HG02884 (cell line): ENCODE data around the gene CACNB1.

Experiments used
- ATAC-seq: cut with Tn5 transposase; IDR thresholded peaks from one replicate; pipeline ENCODE4 v1.9.1; 2021; ENCODE audit warnings: mild to moderate bottlenecking, moderate library complexity; ENCODE audit not compliant: unreplicated experiment

Gene CACNB1

DNA sequence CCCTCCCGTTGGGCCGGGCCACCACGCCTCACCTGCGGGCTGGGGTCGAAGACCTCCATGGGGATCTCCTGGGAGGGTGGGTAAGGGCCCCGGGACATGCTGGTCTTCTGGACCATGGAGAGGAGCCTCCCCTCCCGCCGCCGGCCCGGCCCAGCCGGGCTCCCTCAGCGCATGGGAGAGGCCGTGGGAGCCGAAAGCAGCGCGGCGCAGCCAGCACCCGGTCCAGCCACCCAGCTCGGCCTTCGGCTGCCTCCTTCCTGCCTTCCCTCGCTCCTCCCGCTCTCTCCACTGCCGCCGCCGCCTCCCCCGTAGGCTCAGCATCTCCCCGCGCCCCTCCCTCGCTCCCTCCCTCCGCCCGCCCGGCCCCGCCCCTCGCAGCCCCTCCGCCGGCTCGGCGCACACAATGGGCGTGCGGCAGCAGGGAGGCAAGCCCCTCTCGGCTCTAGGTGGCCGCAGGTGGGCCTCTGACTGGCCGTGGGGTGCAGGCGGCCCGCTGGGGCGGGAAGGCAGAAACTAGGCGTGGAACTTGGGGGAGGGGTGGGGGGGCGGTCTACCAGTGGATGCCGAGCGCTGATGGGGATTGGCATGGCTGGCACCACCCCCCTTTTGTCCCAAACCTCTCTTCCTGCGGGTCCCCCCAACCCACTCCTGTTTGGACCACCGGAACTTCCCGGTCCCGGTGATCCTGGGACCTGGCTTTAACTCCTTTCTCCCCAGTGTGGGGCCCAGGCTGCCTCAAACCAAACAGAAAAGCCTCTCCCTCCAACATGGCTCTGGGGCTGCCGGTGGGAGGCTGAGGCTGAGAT lies at the start of gene CACNB1:
Gene CACNB1, minus strand, starts transcription at position 290 of the 806 bp plus-strand sequence. Its CDS starts 174 bp downstream, at position 116.
- ATAC-seq: no peak

DNA sequence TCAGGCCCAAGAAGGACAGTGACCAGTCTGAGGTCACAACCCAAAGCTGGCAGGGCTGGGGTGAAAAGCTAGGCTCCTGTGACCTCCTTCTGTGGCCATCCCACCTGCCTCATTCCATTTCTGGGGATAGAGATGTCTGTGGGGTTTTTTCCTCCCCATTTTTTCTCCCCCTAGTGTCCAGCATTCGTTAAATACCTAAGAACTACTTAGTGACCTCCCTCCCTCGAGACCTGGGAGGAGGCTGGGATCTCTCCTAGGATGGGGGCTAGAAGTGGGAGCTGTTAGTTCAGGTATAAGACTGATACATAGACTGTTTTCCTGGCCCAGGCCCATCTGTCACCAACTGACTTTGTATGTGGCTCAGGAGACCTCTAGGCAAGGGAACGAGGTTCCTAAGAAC lies 48.8 kb upstream of the CACNB1 start:
- no peak for ATAC-seq

DNA sequence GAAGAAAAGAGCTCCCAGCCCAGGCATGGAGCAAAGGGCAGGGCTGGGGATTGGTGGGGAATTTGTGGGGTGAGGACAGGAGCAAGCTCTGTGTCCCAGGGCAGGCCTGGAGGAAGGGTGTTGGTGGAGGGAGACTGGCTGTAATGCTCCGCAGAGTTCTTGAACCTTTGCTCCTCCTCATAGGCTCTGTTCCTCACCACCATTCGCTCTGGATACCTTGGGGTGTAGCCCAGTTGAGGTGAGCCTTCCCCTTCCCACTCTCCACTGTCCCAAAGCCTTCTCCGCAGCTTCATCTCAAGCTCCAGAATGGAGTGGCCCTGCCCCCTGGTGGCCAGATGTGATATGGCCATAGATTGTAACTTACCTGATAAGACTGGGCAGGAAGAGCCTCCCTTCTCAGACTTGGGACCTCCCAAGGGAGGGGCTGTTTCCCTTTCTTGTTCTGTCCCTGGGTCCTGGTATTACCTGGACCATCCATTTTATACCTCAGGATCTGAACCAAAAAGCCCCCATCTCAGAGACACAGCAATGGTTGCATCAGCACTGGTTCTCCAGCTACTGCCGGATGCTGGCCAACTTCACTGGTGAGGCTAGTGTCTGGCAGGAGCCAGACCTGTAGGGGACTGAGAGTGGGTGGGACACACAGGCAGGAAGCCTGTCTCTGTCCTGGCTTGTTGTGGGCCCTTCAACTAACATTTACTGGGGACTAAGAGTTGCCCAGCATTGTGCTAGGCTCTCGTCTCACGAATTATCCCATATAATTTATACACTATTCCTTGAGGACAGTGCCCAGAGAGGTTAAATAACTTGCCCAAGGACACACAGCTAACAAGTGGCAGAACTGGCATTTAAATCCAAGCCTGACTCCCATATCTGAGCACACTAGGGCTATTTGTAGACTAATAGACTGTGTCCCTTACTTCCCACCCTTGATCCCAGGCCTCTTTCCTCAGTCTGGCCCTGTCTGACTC lies 47.4 kb upstream of the CACNB1 start:
- ATAC-seq: no peak

DNA sequence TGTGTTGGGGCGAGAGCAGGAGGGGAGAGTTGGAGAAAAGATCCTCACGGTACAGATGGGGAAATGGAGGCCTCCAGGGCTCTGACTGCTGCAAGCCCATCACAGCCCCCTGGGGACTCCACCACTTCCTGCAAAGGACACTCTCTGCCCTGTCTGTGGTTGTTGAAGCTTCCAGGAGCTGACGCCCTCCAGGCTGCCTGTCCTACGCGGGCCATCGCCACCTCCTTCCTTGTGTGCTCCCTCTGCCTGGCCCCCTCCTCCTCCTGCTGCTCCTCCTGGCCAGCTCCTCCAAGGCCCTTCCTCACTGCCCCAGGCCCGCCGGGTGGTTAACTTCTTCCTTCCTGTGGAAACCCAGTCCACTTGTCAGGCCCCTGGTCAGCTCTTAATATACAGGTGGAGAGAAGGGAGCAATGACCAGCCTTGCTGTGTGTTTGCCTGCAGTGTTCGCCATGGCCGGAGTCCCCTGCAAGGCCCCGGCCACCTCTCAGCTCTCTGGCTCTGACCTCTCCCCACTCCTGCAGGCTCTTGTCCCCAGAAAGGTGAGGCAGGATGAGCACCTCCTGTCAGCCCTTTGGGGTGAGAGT lies 46.6 kb upstream of the CACNB1 start:
- no peak for ATAC-seq

DNA sequence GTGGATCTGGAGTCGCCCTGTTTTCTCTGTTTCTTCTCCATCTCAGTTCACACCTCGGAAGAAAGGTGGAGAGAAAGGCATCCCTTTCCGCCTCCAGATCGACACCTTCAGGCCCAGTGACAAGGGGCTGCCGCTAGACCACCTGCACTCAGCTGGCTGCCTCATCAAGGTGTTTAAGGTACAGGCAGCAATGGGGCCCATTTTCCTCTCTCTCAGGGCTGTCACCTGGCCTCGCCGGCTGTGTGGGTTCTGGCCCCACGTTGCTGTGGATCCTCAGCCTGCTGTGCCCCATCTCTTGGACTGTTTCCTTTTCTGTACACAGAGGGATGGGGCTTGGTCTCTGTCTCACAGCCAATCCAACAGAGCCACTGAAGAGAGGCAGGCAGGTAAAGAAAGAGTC lies 45.7 kb upstream of the CACNB1 start:
- no peak for ATAC-seq

DNA sequence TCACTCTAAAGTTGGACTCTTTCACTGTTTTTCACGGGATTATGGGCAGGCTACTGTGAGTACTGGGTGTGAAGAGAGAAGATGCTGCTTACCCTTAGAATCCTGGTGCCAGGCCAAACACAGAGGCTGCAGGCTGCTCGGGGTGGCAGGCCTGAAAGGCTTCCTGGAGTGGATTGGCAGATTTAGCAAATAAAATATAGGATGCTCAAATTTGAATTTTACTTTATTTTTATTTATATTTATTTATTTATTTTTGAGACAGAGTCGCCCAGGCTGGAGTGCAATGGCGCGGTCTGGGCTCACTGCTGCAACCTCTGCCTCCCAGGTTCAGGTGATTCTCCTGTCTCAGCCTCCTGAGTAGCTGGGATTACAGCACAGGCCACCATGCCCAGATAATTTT lies 43.2 kb upstream of the CACNB1 start:
- no peak for ATAC-seq

DNA sequence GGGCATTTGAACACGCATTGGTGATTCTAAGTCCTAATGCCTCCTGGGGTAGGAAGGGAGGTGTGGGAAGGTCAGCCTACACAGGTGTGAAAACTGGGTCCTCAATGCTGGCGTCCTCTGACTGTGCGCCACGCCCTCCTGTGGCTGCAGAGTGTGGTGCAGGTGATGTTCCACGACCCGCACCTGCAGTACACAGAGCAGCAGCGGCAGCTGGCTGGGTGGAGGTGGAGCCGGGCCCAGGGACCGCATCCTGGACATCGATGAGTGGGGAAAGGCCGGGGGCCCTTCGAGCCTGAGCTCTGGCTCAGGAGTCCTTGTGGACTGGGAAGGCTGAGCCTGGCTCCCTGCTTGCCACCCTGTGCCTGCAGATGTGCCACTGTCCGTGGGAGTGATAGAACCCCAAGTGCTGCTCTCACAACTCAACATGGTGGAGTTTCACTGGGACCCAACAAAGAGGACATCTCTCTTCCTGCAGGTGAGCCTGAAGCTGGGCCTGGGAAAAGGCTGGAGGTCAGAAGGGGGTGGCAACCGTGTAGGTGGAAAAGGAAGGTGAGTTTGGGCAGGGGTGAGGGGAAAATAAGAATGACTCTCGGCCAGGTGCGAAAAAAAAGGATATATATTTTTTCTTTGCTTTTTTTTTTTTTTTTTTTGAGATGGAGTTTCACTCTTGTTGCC lies 42.3 kb upstream of the CACNB1 start:
- ATAC-seq: no peak

DNA sequence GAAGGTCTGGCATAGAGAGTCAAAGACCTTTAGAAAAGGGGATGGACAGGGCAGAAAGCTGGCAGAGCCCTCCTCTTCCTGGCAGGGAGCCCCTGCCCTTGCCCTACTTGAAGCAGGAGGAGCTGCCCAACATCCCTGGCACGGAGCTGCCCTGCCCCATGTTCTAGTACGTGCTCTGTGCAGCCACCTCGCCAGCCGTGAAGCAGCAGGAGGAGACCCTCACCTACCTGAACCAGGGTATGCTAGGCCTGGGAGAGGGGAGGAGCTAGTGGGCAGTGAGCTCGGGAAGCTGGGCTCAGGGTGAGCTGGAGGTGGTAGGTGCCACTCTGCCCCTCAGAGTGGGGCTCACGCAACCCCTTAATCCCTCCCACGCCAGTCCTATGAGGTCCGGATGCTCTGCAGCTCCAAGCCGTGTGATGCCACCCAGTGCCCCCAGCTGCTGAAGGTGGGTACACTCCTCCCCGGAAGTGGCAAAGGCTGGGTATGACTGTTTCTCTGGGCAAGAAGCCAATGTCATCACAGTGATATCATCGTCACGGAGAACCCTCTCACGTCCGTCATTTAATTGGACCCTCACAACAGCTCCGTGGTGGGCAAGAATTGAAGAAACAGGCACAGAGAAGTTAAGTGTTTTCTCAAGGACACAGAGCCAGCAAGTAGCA lies 41.0 kb upstream of the CACNB1 start:
- ATAC-seq: no peak

DNA sequence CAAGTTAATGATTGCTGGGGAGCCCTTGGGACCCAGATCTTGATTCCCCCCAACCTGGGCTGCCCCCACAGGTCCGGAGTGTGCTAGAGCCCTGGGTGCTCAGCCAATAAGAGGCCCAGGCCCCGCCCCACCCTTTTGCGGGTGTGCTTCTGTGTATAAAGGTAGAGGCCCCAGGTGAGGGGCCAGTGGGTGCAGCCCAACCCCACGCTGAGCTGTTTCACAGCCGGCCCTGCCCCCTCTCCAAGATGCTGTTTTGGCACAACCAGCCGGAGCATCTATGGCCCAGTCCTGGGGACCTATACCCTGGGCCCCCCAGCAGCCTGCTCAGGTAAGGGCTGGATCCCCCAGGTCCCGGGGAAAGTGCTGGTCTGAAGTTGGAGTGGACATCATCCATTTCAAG lies 40.1 kb upstream of the CACNB1 start:
- ATAC-seq: no peak

DNA sequence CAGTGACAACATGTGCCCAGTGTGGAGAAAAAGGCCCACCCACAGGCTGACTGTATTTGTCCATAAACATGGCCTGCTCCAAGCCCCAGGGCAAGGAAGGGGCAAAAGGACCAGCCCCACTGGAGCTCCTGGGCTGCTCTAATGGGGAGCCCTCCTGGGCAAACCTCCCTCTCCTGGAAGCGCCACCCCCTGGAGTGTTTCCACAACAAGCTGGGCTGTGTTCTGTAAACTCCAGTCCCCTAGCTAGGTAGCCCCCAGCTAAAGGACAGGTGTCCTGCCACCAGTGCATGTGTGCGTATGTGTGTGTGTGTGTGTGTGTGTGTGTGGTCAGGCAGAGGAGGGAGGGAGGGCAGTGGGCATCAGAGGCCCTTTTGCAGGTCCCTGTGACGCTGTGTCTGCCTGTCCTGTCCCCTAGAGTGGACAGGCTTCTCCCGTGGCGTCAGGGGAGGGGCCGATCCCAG lies 39.5 kb upstream of the CACNB1 start:
- no peak for ATAC-seq

DNA sequence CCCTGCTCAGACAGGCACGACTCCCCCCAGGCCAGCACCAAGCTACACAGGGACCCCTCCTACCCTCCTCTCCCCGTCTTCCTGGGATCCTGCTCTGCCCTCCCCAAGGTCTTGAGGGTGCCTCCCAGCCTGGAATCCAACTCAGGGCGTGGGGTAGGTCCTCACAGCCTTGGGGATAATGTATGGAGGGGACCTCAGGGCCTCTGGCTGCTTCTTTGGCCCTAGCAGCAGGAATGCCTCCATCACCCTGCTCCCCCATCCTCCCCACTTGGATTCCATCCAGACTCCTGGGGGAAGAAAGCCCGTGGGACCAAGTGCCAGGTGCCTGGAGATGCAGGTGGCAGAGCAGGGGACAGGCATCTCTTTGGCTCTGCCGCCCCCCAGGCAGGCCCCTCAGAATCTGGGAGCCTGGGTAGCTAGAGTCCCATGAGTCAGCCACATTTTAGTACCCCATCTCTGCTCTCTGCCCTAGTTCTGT lies 39.0 kb upstream of the CACNB1 start:
- no peak for ATAC-seq

DNA sequence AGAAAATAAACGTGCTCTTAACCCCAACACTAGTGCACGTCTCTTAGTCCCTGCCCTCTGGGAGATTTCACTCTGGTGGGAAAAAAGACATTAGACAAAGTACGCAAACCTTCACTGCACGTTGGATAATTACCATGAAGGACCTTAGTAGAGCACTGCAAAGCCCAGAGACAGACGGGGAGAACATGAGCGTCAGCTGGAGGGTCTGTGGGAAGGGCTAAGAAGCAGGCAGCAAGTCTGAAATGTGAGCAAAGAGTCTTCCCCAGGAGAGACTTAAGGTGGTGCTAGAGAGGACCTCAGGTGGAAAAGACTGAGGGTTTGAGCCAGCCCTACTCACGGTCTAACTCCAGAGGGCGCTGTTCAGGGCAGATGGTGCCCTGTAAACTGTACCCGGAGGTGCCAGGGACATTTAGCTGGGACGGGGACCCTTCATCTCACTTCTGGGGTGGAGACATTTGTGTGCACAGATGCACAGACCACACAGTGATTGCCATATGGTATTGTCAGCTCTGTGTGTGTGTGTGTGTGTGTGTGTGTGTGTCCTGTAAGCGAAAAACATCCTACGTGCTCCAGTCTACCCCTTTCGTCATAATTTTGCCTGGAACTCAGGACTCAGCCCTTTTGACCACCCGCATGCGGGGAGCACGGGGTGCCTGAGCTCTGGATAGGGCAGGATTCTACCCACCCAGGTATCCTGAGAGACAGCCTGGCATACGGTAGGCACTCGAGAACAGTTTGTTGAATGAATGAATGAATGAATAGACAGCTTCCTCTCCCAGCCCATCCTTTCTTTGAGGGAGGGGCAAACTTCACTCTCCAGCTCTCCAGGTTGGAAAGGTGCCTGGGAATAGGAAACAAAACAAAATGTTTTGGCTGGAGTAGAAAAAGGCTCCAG lies 38.3 kb upstream of the CACNB1 start:
- ATAC-seq: no peak

DNA sequence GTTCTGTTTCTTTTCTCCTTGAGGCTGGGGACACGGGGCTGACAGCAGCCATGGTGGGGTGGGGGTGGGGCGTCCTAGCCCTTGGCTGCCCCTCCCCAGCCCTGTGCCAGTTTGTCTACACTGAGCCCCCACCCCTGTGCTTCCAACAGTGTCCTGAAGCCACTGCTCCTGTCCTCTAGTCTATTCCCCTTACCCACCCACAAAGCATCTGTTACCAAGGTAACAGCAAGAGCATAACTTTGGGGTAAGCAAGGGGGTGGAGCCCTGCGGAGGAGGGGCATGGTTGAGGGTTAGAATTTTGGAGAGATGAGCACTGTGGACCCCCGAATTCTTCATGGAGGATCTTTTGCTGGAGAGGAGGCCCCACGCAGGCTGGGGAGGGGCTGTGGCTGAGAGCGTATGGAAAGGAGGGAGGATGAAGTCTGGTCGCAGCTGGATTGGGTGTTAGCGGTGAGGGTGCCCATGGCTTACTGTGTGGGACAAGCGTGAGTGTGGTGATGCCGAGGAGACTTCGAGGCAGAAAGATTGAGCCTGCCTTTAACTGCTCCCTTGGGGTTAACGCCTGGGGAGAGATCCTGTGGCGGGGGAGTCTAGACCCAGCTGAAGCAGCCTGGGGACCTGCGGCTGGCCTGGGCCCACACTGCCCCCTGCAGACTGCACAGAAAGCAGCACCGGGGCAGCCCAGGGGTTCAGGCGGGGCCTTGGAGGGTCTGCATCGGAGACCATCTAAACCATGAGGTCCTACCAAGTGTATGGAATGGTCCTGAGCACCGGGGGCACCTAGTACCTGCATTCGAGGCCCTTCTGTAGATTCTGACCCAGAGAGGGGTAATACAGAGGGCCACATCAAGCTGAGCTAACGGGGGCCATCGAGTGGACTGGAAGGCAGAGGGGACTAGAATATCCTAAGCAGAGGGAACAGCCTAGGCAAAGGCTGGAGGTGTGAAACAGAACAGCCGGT lies 34.4 kb upstream of the CACNB1 start:
- no peak for ATAC-seq

DNA sequence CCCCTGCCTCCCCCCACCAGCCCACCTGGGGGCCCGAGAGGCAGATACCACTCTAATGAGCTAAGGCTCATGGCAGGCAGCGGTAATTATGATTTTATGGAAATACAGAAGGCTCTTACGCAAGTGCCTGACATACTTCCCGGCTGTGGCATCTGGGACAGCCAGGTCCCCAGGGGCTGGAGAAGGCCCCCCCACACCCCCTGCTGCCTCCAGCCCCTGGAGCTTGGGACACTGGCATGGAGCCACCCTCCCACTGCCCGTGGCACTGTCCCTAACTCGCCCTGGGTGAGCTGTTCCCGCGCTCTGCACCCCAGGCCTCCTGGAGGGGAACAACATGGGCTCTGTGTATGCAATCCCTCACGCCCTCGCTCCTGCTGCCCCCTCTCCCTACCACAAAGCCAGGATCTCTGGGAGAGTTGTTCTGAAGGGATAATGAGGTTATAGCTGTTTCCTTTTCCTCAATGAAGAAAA lies 33.7 kb upstream of the CACNB1 start:
- no peak for ATAC-seq

DNA sequence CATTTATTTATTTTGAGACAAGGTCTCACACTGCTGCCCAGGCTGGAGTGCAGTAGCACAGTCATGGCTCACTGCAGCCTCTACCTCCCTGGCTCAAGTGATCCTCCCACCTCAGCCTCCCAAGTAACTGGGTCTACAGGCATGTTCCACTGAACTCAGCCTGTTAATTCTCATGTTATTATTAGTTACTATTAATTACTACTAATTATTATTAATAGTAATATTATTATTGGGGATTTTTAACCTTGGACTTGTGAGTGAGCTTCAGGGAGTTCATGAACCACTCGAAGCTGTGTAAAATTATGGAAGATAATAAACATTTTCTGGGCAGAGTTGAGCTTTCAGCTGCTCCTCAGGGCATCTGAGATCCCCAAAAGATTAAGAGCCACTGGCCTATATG lies 32.9 kb upstream of the CACNB1 start:
- ATAC-seq: no peak

DNA sequence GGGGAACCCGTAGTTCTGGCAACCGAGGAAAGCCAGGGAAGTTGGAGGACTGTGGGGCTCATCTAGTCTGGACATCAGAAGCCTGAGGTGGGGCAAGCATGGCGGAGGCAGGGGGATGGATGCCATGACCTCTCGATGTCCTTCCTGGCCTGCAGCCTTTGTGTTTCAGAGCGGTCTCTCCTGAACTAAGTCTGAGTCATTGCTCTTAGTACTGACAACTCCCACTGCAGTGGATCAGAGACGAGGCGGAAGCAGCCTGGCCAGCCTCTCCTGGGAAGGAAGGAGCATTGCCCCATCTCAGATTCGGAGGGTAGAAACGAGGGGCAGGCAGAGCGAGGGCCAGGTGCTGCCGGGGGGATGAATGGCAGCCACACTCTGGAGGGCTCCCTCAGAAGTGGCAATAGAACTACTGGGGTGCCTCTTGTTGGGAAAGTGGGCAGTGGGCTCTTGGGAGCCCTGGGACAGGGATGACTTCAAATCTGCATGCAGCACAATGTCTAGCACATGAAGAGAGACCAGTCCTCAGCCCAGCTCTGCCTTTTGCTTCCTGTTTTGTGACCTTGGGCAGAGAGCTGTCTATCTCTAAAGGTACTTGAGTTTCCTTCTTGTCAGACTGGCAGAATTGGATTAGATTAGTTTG lies 31.9 kb upstream of the CACNB1 start:
- no peak for ATAC-seq

DNA sequence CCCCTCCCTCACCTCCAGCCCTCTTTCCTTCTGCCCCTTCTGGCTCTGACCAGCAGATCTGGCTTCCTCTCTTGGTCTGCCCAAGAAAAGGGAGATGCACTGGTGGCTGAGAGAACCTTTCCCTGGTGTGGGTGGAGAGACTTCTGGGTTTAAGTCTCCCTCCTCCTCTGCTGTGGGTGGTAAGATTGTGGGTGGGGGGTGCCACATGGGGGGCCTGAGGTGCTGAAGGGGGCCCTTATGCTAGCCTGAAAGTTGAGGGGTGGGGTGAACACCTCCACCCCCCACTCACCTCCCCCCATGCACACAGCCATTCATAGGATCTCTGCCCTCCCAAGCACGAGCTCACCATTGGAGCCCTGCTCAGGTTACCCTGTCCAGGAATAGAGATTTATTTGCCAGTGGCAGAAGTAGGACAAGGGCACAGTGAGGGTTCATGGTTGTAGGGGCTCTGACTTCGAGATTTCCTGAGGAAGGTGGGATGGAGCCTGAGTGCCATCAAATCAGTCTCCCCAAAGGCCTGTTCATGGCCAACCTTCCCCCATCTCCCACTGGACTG lies 30.0 kb upstream of the CACNB1 start:
- ATAC-seq: no peak
